C4-2B (cell line): Measurements from ENCODE around the gene GPC5.

Experiments
- H3K27ac ChIP-seq: fragments of 450-650 bp; 2 replicates; pipeline ENCODE4 v1.5.1; 2017
- ZFX ChIP-seq: fragments of 450-650 bp; IDR thresholded peaks from 2 replicates; pipeline ENCODE4 v1.6.1; 2017
- TF ChIP-seq, protein P1 (sequence below): fragments of 450-650 bp; conservative IDR thresholded peaks from 2 replicates; pipeline ENCODE4 v1.5.1; 2017; ENCODE audit warnings: mild to moderate bottlenecking

The GPC5 gene

DNA sequence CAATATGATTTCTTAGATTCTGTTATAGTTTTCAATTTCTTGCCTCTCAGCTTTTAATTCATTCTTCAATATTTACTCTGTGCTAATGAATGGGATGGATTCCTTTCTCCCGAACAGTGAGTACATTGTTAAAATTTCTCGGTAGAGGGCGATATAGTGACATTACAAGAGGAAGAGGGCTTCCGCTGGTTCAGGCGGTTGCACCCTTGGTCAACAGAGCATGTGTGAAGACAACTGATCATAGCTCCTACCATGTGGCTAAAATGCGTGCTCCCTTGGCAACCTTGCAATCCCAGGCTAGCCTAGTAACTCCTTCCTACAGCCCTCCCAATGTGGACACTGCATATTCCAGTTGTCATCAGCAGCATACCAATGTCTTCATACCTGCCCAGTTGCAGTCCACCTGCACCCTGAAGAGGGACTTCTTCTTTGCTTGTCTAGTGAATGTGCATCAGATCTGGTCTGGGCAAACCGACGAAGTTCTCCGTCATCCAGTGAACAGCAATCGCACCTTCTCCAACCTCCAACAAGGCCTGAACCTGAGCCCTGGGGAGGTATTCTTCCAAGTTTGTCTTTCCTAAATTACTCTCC lies 1175.1 kb downstream of the GPC5 start:
- H3K27ac ChIP-seq = no peak overlapping the region
- TF ChIP-seq ZFX = no peak
- TF ChIP-seq, protein P1, sequence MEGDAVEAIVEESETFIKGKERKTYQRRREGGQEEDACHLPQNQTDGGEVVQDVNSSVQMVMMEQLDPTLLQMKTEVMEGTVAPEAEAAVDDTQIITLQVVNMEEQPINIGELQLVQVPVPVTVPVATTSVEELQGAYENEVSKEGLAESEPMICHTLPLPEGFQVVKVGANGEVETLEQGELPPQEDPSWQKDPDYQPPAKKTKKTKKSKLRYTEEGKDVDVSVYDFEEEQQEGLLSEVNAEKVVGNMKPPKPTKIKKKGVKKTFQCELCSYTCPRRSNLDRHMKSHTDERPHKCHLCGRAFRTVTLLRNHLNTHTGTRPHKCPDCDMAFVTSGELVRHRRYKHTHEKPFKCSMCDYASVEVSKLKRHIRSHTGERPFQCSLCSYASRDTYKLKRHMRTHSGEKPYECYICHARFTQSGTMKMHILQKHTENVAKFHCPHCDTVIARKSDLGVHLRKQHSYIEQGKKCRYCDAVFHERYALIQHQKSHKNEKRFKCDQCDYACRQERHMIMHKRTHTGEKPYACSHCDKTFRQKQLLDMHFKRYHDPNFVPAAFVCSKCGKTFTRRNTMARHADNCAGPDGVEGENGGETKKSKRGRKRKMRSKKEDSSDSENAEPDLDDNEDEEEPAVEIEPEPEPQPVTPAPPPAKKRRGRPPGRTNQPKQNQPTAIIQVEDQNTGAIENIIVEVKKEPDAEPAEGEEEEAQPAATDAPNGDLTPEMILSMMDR = peak; percentile 31

DNA sequence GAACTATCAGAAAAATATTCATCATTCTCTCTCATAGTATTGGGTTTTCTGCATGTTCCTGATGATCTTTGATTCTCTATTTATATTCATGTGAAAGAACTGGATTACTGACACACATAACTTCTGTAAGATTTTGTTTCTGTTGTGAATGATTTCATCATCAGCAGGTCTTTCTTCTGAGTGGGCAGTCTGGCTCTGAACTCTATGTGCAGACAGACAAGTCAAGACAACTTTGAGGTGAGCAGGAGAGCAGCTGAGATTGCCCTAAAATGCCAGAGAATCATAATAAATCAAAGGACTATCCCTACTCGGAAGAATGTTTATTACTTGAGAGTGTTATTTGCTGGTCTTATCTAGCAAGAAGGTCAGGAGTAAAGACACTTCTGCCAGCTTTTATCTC lies 1176.1 kb downstream of the GPC5 start:
- H3K27ac ChIP-seq = no peak overlapping the region
- TF ChIP-seq, protein P1 = no peak
- TF ChIP-seq ZFX = no peak

DNA sequence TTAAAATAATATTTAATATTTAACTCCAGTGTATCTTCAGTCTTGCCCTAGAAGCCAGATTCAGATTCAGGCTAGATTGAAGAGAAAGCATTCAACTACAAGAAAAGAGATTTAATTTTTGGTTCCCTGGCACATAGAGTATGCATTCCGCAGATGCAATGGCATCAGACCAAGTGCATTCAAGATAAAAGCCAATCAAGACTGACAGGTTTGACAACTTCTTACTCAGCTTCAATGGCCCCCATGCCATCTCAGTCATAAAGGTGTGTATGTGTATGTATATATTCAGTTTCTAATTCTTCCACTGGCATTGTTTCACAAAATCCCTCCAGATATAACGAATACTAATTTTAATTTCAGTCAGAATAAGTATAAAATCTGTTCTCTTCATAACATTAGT lies 1177.4 kb downstream of the GPC5 start:
- no peak for TF ChIP-seq ZFX
- no peak overlapping the region for H3K27ac ChIP-seq

DNA sequence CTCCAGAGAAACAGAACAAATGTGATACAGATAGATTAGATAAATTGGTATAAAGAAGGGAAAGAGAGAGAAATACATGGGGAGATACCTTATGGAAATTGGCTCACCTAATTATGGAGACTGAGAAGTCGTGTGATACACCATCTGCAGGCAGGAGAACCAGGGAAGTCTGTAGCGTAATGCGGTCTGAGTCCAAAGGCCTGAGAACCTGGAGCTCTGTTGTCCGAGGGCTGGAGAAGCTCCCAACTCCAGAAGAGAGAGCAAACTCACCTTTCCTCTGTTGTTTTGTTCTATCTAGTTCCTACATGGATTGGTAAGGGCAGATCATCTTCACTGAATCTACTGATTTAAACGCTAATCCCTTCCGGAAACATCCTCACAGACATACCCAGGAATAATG lies 1179.9 kb downstream of the GPC5 start:
- no peak overlapping the region for H3K27ac ChIP-seq
- no peak for TF ChIP-seq ZFX
- TF ChIP-seq, protein P1 = no peak

DNA sequence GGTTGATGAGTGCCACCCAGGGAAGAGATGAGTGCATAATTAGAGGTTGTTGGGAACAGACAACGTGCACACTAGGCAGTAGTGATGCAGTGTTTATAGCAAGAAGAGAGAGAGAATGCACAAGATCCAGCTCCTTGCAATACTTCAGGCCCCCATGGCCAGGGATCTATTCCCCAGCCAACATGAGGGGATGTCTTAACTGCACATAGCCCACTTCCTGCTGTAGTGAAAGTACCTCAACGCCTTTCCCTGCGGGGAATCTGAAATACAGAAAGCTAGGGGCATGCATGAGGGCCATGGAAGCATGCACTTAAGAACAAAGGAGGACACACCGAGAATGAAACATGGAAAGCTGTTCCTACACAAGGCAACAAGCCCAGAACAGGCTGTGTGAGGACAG lies 1191.5 kb downstream of the GPC5 start:
- no peak overlapping the region for H3K27ac ChIP-seq
- TF ChIP-seq ZFX = no peak
- TF ChIP-seq, protein P1 = no peak

DNA sequence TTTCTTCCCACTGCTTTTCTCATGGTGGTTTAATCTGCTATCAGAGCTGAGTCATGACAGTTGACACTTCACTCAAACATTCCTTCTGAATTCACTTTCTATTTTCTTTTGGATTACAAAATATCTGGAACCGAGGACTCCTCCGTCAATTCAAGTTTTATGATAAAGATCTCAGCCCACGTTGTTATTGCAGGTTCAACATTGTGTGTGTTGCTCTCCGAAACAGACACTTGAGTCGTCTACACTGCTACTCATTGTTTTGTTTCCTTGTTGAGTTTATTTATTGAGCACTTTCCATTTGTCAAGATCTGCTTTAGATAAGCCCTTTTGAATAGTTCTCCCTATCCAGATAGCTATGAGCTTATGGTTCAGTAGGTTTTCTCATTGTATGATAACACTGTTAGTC lies 1192.1 kb downstream of the GPC5 start:
- no peak overlapping the region for H3K27ac ChIP-seq
- TF ChIP-seq, protein P1 = no peak
- no peak for TF ChIP-seq ZFX

DNA sequence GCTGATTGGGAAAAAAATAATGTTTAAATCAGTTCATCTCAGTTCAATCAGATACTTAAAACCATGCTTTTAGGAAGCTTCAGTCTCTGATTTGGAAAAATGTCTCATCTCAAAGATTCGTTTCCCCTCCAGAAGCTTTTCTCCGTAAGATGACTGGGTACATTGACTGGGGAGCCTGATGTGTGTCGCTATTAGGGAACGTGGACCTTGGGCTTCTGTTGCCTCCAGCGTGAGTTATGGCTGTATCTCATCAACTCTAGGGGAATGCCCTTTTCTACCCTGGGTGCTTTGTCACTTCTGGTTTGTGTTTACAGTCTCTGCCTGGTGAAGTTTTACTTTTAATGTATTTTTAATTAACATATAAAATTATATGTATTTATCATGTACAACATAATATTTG lies 1192.7 kb downstream of the GPC5 start:
- no peak overlapping the region for H3K27ac ChIP-seq
- TF ChIP-seq, protein P1 = no peak
- TF ChIP-seq ZFX = no peak

DNA sequence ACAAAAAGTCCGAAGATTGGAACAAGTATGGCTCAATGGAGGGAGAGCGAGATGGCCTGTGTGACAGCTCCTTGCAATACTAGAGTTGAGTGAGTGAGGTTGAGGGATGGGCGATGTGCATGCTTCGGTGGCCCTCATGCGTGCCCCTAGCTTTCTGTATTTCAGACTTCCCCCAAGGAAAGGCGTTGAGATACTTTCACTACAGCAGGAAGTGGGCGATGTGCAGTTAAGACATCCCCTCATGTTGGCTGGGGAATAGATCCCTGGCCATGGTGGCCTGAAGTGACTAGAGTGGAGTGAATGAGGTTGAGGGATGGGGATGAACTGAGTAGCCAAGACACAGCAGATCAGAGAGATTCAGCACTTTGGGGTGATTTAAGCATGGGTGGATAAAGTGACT lies 1194.3 kb downstream of the GPC5 start:
- TF ChIP-seq, protein P1 = no peak
- TF ChIP-seq ZFX = no peak
- H3K27ac ChIP-seq = no peak overlapping the region
